ENCODE results near the gene IGFLR1.

GRCh38 chr19:35713904-35714495 is 28.3 kb downstream of the IGFLR1 start:
- TF ChIP-seq EP300 (IDR thresholded peaks at IDR 0.05) = no peak
- no peak for TF ChIP-seq CTCF (IDR thresholded peaks at IDR 0.05)
- TF ChIP-seq JUN (IDR thresholded peaks at IDR 0.05) = no peak
- no peak for TF ChIP-seq BHLHE40 (IDR thresholded peaks at IDR 0.05; ENCODE audit: low read depth, low read length)
- no peak for TF ChIP-seq MAZ (IDR thresholded peaks at IDR 0.05; ENCODE audit: borderline replicate concordance, low read depth, low read length)
- no peak for TF ChIP-seq RAD21 (conservative IDR thresholded peaks at IDR 0.05 in 1 of 2, IDR thresholded peaks at IDR 0.05 in 1 of 2)
- TF ChIP-seq HDAC2 (IDR thresholded peaks at IDR 0.05) = no peak
- TF ChIP-seq CHD2 (IDR thresholded peaks at IDR 0.05; ENCODE audit: low read length, partially characterized antibody) = no peak
- TF ChIP-seq JUNB (IDR thresholded peaks at IDR 0.05) = no peak
- TF ChIP-seq ELK1 (IDR thresholded peaks at IDR 0.05; ENCODE audit: low read depth, low read length) = no peak
- TF ChIP-seq RCOR1 (IDR thresholded peaks at IDR 0.05; ENCODE audit: low read depth, low read length) = no peak
- TF ChIP-seq USF2 (IDR thresholded peaks at IDR 0.05) = no peak
- TF ChIP-seq CEBPB (IDR thresholded peaks at IDR 0.05) = no peak
